ENCODE data around the gene POLE. TPM values are rescaled to one million over a fixed set of nuclear protein-coding genes. Genes with fewer than 3 reads are reported as not detected.
A peak's percentile ranks its signal among the peaks of the same experiment; 100 is the strongest.

POLE gene
- total and polyA plus RNA-seq, 4 donors: 7.6 to 39.2 (median 19.7) TPM

GRCh38 chr12:132717011-132717410 lies 29.9 kb upstream of the POLE start (continued):
- TF ChIP-seq, protein P1, sequence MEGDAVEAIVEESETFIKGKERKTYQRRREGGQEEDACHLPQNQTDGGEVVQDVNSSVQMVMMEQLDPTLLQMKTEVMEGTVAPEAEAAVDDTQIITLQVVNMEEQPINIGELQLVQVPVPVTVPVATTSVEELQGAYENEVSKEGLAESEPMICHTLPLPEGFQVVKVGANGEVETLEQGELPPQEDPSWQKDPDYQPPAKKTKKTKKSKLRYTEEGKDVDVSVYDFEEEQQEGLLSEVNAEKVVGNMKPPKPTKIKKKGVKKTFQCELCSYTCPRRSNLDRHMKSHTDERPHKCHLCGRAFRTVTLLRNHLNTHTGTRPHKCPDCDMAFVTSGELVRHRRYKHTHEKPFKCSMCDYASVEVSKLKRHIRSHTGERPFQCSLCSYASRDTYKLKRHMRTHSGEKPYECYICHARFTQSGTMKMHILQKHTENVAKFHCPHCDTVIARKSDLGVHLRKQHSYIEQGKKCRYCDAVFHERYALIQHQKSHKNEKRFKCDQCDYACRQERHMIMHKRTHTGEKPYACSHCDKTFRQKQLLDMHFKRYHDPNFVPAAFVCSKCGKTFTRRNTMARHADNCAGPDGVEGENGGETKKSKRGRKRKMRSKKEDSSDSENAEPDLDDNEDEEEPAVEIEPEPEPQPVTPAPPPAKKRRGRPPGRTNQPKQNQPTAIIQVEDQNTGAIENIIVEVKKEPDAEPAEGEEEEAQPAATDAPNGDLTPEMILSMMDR (IDR thresholded peaks at IDR 0.05; ENCODE audit: low read depth, low read length, missing input control): no peak
- no peak for TF ChIP-seq FOXA2 (IDR thresholded peaks at IDR 0.05)
- TF ChIP-seq HNF4G (IDR thresholded peaks at IDR 0.05): no peak
- no peak for TF ChIP-seq TAF1 (conservative IDR thresholded peaks at IDR 0.05)

GRCh38 chr12:132716356-132716755 lies 29.2 kb upstream of the POLE start:
- DNase-seq (ENCODE audit: low spot score): no peak

DNA sequence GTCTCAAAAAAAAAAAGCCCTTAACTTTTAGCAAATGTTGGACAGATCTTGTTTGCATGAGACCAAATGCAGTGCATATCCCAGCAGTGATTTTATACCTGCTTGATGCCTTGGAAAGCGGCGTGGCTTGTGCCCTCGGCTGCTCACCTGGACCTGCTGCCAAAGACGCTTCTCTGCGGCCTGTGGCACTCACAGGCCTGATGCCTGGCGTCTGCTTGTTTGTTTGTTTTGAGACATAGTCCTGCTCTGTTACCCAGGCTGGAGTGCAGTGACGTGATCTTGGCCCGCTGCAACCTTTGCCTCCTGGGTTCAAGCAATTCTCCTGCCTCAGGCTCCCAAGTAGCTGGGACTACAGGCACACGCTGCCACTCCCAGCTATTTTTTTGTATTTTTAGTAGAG lies 28.7 kb upstream of the POLE start:
- Histone ChIP-seq H3K4me3 (ENCODE audit: low read depth in 1 of 3, low read length in 3 of 3) (no peak overlapping the region), H3K27ac (ENCODE audit: low read depth in 1 of 2, low read length in 2 of 2) (no peak overlapping the region), H3K9ac (ENCODE audit: low read depth in 1 of 2, low read length in 2 of 2) (no peak overlapping the region), H3K9me3 (ENCODE audit: control insufficient read depth in 4 of 4, low read length in 3 of 4) (no peaks in the 10 kb centered on the region), H3K4me1 (ENCODE audit: control insufficient read depth in 4 of 4, insufficient read depth in 4 of 4, low read length in 3 of 4) (peaks cover 0 to 10% (median 7%) of the 10 kb centered on the region in 4 donors), H3K36me3 (ENCODE audit: control insufficient read depth in 4 of 4, insufficient read depth in 3 of 4, low read depth in 1 of 4, low read length in 3 of 4) (peaks cover 14 to 39% (median 21%) of the 10 kb centered on the region in 4 donors), H3K27me3 (ENCODE audit: control insufficient read depth in 4 of 4, insufficient read depth in 4 of 4, low read length in 3 of 4) (no peaks in the 10 kb centered on the region)
- TF ChIP-seq RXRA (IDR thresholded peaks at IDR 0.05) (peak; percentile 46 to 70), HNF4A (conservative IDR thresholded peaks at IDR 0.05) (peak; percentile 35 to 67), JUND (IDR thresholded peaks at IDR 0.05) (no peak), FOXA1 (IDR thresholded peaks at IDR 0.05) (no peak), SP1 (IDR thresholded peaks at IDR 0.05) (peak; percentile 26)
- DNase-seq (ENCODE audit: low spot score): no peak
- WGBS: 42% methylated on average over 9 of the region's 9 CpGs

More at GRCh38 chr12:132716356-132716755, 29.2 kb upstream of the POLE start:
- TF ChIP-seq, protein P2, sequence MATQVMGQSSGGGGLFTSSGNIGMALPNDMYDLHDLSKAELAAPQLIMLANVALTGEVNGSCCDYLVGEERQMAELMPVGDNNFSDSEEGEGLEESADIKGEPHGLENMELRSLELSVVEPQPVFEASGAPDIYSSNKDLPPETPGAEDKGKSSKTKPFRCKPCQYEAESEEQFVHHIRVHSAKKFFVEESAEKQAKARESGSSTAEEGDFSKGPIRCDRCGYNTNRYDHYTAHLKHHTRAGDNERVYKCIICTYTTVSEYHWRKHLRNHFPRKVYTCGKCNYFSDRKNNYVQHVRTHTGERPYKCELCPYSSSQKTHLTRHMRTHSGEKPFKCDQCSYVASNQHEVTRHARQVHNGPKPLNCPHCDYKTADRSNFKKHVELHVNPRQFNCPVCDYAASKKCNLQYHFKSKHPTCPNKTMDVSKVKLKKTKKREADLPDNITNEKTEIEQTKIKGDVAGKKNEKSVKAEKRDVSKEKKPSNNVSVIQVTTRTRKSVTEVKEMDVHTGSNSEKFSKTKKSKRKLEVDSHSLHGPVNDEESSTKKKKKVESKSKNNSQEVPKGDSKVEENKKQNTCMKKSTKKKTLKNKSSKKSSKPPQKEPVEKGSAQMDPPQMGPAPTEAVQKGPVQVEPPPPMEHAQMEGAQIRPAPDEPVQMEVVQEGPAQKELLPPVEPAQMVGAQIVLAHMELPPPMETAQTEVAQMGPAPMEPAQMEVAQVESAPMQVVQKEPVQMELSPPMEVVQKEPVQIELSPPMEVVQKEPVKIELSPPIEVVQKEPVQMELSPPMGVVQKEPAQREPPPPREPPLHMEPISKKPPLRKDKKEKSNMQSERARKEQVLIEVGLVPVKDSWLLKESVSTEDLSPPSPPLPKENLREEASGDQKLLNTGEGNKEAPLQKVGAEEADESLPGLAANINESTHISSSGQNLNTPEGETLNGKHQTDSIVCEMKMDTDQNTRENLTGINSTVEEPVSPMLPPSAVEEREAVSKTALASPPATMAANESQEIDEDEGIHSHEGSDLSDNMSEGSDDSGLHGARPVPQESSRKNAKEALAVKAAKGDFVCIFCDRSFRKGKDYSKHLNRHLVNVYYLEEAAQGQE (IDR thresholded peaks at IDR 0.05): no peak
- TF ChIP-seq HNF4A (conservative IDR thresholded peaks at IDR 0.05) (no peak), FOXA1 (IDR thresholded peaks at IDR 0.05) (no peak), FOXA2 (IDR thresholded peaks at IDR 0.05) (no peak), SP1 (IDR thresholded peaks at IDR 0.05) (no peak), RAD21 (IDR thresholded peaks at IDR 0.05) (no peak)
- TF ChIP-seq, protein P1 (IDR thresholded peaks at IDR 0.05; ENCODE audit: low read depth, low read length, missing input control): no peak
- TF ChIP-seq, protein P3, sequence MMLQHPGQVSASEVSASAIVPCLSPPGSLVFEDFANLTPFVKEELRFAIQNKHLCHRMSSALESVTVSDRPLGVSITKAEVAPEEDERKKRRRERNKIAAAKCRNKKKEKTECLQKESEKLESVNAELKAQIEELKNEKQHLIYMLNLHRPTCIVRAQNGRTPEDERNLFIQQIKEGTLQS (IDR thresholded peaks at IDR 0.05): no peak
- H3K27ac ChIP-seq (ENCODE audit: low read depth in 1 of 2, low read length in 2 of 2): no peak overlapping the region
- H3K4me1 ChIP-seq (ENCODE audit: control insufficient read depth in 4 of 4, insufficient read depth in 4 of 4, low read length in 3 of 4): peaks cover 0 to 8% (median 7%) of the 10 kb centered on the region in 4 donors
- no peak overlapping the region for H3K9ac ChIP-seq (ENCODE audit: low read depth in 1 of 2, low read length in 2 of 2)
- no peaks in the 10 kb centered on the region for H3K9me3 ChIP-seq (ENCODE audit: control insufficient read depth in 4 of 4, low read length in 3 of 4)
- WGBS: 80% methylated on average over 11 of the region's 11 CpGs
- H3K4me3 ChIP-seq (ENCODE audit: low read depth in 1 of 3, low read length in 3 of 3): no peak overlapping the region
- H3K36me3 ChIP-seq (ENCODE audit: control insufficient read depth in 4 of 4, insufficient read depth in 3 of 4, low read depth in 1 of 4, low read length in 3 of 4): peaks cover 19 to 44% (median 23%) of the 10 kb centered on the region in 4 donors
- H3K27me3 ChIP-seq (ENCODE audit: control insufficient read depth in 4 of 4, insufficient read depth in 4 of 4, low read length in 3 of 4): no peaks in the 10 kb centered on the region
